Urinary bladder (tissue), 4 donors: Measurements from ENCODE around the gene MLF1. TPM values are rescaled to one million over a fixed set of nuclear protein-coding genes. Genes with fewer than 3 reads are reported as not detected.
"Not testable (repeated sequence)": the region's sequence is repeated elsewhere in the genome, so short reads cannot be mapped to it uniquely, and the experiment has no call there.

Source experiments
- DNase-seq: peaks from one replicate; pipeline ENCODE4 v3.0.0-alpha.2; 2015; ENCODE audit errors: extremely low spot score
- H3K27ac ChIP-seq: one replicate; pipeline ENCODE4 v1.5.1; 2013; ENCODE audit warnings: low read depth, mild to moderate bottlenecking, moderate library complexity
- H3K36me3 ChIP-seq: one replicate; pipeline ENCODE4 v1.6.1; 2013; ENCODE audit warnings: mild to moderate bottlenecking, moderate library complexity; ENCODE audit not compliant: insufficient read depth
- H3K4me1 ChIP-seq: one replicate; pipeline ENCODE4 v1.6.1; 2013; ENCODE audit warnings: mild to moderate bottlenecking, moderate library complexity; ENCODE audit not compliant: insufficient read depth
- H3K4me3 ChIP-seq: one replicate; pipeline ENCODE4 v1.5.1; 2013; ENCODE audit warnings: low read depth, low read length
- WGBS: extraction: QIAGEN DNeasy Blood & Tissue Kit; methylation state at CpG from one replicate; pipeline ENCODE4 v1.1.7; 2013; 5-methylcytosine and 5-hydroxymethylcytosine counted together
- polyA plus RNA-seq: library from polyadenylated mRNA; stranded (reverse); fragments of 200-250 nt; gene quantifications from one replicate; pipeline ENCODE4 v1.2.3, GENCODE V29; 2013
- total RNA-seq: library from RNA; depleted of rRNA; stranded (reverse); fragments of >200 nt; gene quantifications from one replicate; pipeline ENCODE4 v1.2.3, GENCODE V29; 2014
- donor health status: healthy with polysubstance abuse.
- donor health status: healthy.

The MLF1 gene
- total RNA-seq (17.7 TPM), polyA plus RNA-seq (10.7 TPM)

GRCh38 chr3:158570999-158571702, at the start of gene MLF1:
TSS of gene MLF1 (plus strand) at chr3:158571194. CDS start at chr3:158571301, 107 bp downstream.
- Histone ChIP-seq H3K27ac (no peak within 1 kb of the TSS), H3K4me1 (no peaks in the 10 kb centered on the region), H3K4me3 (peak within 1 kb of the TSS; percentile 49), H3K36me3 (no peaks in the 10 kb centered on the region)
- peak; percentile 91 for DNase-seq
- under 1% methylated on average over 51 of the region's 51 CpGs for WGBS

GRCh38 chr3:158522221-158523136, 48.5 kb upstream of the MLF1 start:
- Histone ChIP-seq H3K36me3 (no peaks in the 10 kb centered on the region), H3K4me3 (no peak overlapping the region), H3K4me1 (no peaks in the 10 kb centered on the region), H3K27ac (no peak overlapping the region)
- no peak for DNase-seq
- 53% methylated on average over 4 of the region's 4 CpGs for WGBS

GRCh38 chr3:158528076-158528674, 42.8 kb upstream of the MLF1 start:
- Histone ChIP-seq H3K4me1 (no peaks in the 10 kb centered on the region), H3K27ac (no peak overlapping the region), H3K36me3 (no peaks in the 10 kb centered on the region), H3K4me3 (no peak overlapping the region)
- WGBS: 57% methylated on average over 7 of the region's 7 CpGs
- no peak for DNase-seq

- Histone ChIP-seq H3K27ac (no peak overlapping the region), H3K36me3 (no peaks in the 10 kb centered on the region), H3K4me1 (no peaks in the 10 kb centered on the region), H3K4me3 (no peak overlapping the region)
- no peak for DNase-seq
- WGBS: 82% methylated on average over 5 of the region's 5 CpGs
These were observed 39.7 kb upstream of the MLF1 start for GRCh38 chr3:158531334-158531733.

- Histone ChIP-seq H3K36me3 (no peaks in the 10 kb centered on the region), H3K4me3 (no peak overlapping the region), H3K27ac (no peak overlapping the region), H3K4me1 (no peaks in the 10 kb centered on the region)
- DNase-seq: no peak
These were observed 38.8 kb upstream of the MLF1 start for GRCh38 chr3:158532099-158532734.

GRCh38 chr3:158535918-158536317, 35.1 kb upstream of the MLF1 start:
- Histone ChIP-seq H3K4me3 (no peak overlapping the region), H3K36me3 (no peaks in the 10 kb centered on the region), H3K4me1 (no peaks in the 10 kb centered on the region), H3K27ac (no peak overlapping the region)
- 76% methylated on average over 2 of the region's 2 CpGs for WGBS
- no peak for DNase-seq

- Histone ChIP-seq H3K4me3 (no peak overlapping the region), H3K27ac (no peak overlapping the region), H3K4me1 (no peaks in the 10 kb centered on the region), H3K36me3 (no peaks in the 10 kb centered on the region)
- WGBS: 77% methylated on average over 3 of the region's 3 CpGs
- DNase-seq: no peak
These were observed 31.5 kb upstream of the MLF1 start for GRCh38 chr3:158539414-158540014.

GRCh38 chr3:158540066-158540465, 30.9 kb upstream of the MLF1 start:
- DNase-seq: no peak
- Histone ChIP-seq H3K36me3 (no peaks in the 10 kb centered on the region), H3K27ac (no peak overlapping the region), H3K4me3 (no peak overlapping the region), H3K4me1 (no peaks in the 10 kb centered on the region)
- WGBS: 94% methylated on average over 1 of the region's 1 CpG

GRCh38 chr3:158548691-158549090, 22.3 kb upstream of the MLF1 start:
- H3K27ac ChIP-seq: no peak overlapping the region
- no peaks in the 10 kb centered on the region for H3K4me1 ChIP-seq
- DNase-seq: no peak
- 50% methylated on average over 4 of the region's 4 CpGs for WGBS
- no peaks in the 10 kb centered on the region for H3K36me3 ChIP-seq
- H3K4me3 ChIP-seq: no peak overlapping the region

- H3K36me3 ChIP-seq, DNase-seq, H3K4me3 ChIP-seq, H3K4me1 ChIP-seq, H3K27ac ChIP-seq: not testable (repeated sequence)
- 96% methylated on average over 9 of the region's 9 CpGs for WGBS
These were observed 21.1 kb upstream of the MLF1 start for GRCh38 chr3:158549938-158550337.

GRCh38 chr3:158552124-158552523, 18.9 kb upstream of the MLF1 start:
- 86% methylated on average over 2 of the region's 2 CpGs for WGBS
- DNase-seq: no peak
- H3K4me1 ChIP-seq: no peaks in the 10 kb centered on the region

GRCh38 chr3:158559504-158559903, 11.5 kb upstream of the MLF1 start:
- 79% methylated on average over 4 of the region's 4 CpGs for WGBS

More at GRCh38 chr3:158552124-158552523, 18.9 kb upstream of the MLF1 start:
- Histone ChIP-seq H3K36me3 (no peaks in the 10 kb centered on the region), H3K4me3 (no peak overlapping the region), H3K27ac (no peak overlapping the region)

GRCh38 chr3:158560979-158561378, 10.0 kb upstream of the MLF1 start:
- H3K4me1 ChIP-seq: no peaks in the 10 kb centered on the region
- H3K27ac ChIP-seq: no peak overlapping the region
- H3K4me3 ChIP-seq: no peak overlapping the region
- WGBS: 96% methylated on average over 1 of the region's 1 CpG
- H3K36me3 ChIP-seq: no peaks in the 10 kb centered on the region
- no peak for DNase-seq

More at GRCh38 chr3:158559504-158559903, 11.5 kb upstream of the MLF1 start:
- Histone ChIP-seq H3K4me3 (no peak overlapping the region), H3K4me1 (no peaks in the 10 kb centered on the region), H3K36me3 (no peaks in the 10 kb centered on the region), H3K27ac (no peak overlapping the region)
- DNase-seq: no peak
